Neural cell (in vitro differentiated cells): ENCODE data around the gene IP6K3.

Experiments used
- EP300 ChIP-seq: fragments of 450-650 bp; conservative IDR thresholded peaks from 2 replicates; pipeline ENCODE4 v1.6.1; 2014; ENCODE audit warnings: antibody characterized with exemption, mild to moderate bottlenecking, moderate library complexity; ENCODE audit not compliant: poor library complexity, severe bottlenecking
- EZH2 ChIP-seq: fragments of 200-600, 300-800 bp; shearing (Covaris generic), sonication (generic); IDR thresholded peaks from 2 replicates; pipeline ENCODE4 v1.6.1; 2014; ENCODE audit warnings: antibody characterized with exemption, low read length, borderline replicate concordance, mild to moderate bottlenecking; ENCODE audit not compliant: insufficient read depth, poor library complexity, severe bottlenecking
- MXI1 ChIP-seq: fragments of 450-650 bp; conservative IDR thresholded peaks from 2 replicates; pipeline ENCODE4 v1.6.1; 2014; ENCODE audit warnings: antibody characterized with exemption, mild to moderate bottlenecking; ENCODE audit not compliant: poor library complexity, severe bottlenecking
- POLR2AphosphoS5 ChIP-seq: IDR thresholded peaks from 2 replicates; pipeline ENCODE4 v1.6.1; 2012
- RAD21 ChIP-seq: fragments of 450-650 bp; conservative IDR thresholded peaks from 2 replicates; pipeline ENCODE4 v1.6.1; 2014; ENCODE audit warnings: antibody characterized with exemption, mild to moderate bottlenecking, moderate library complexity
- SMC3 ChIP-seq: fragments of 450-650 bp; conservative IDR thresholded peaks from 2 replicates; pipeline ENCODE4 v1.6.1; 2014; ENCODE audit warnings: antibody characterized with exemption, mild to moderate bottlenecking, moderate library complexity; ENCODE audit not compliant: poor library complexity
- TAF1 ChIP-seq: IDR thresholded peaks from 2 replicates; pipeline ENCODE4 v1.6.1; 2012; ENCODE audit warnings: low read depth
- TF ChIP-seq, protein P1 (sequence below): fragments of 450-650 bp; IDR thresholded peaks from 2 replicates; pipeline ENCODE4 v1.5.1; 2014; ENCODE audit warnings: antibody characterized with exemption, mild to moderate bottlenecking, moderate library complexity; ENCODE audit not compliant: poor library complexity, severe bottlenecking
- TF ChIP-seq, protein P2 (sequence below): IDR thresholded peaks from 2 replicates; pipeline ENCODE4 v1.6.1; 2012; ENCODE audit warnings: borderline replicate concordance

DNA sequence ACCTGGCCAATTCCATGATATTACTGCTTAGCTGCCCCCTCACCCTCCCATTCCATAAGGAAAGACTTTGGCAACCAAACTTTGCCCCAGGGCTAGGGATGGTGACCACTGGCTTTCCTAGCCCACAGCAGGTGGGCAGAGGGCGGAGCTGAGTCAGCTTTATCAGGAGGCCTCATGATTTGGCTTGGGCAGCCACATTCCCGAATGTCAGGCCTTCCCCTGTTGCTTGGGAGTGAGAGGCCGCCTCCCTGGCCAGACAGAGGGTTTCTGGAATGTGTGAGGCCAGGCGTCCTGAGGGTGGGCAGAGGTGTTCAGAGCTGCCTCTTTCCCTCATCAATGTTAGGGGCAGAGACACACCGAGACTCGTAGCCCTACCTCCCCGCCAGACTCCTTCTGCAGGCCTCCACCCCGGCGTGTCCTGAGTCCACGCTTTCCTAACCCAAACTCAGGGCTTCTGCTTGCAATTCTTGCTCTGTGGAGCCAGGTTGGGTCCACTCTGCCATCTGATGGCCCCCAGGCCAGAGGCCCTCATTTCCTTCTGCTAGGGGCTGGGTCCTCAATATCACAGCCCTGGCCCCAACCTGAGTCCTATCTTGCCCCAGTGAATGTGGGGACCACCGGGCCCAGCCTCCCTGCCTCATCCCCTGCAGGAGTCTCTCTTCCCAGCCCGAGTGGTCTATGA, 54.5 kb downstream of the IP6K3 start:
- TF ChIP-seq, protein P1, sequence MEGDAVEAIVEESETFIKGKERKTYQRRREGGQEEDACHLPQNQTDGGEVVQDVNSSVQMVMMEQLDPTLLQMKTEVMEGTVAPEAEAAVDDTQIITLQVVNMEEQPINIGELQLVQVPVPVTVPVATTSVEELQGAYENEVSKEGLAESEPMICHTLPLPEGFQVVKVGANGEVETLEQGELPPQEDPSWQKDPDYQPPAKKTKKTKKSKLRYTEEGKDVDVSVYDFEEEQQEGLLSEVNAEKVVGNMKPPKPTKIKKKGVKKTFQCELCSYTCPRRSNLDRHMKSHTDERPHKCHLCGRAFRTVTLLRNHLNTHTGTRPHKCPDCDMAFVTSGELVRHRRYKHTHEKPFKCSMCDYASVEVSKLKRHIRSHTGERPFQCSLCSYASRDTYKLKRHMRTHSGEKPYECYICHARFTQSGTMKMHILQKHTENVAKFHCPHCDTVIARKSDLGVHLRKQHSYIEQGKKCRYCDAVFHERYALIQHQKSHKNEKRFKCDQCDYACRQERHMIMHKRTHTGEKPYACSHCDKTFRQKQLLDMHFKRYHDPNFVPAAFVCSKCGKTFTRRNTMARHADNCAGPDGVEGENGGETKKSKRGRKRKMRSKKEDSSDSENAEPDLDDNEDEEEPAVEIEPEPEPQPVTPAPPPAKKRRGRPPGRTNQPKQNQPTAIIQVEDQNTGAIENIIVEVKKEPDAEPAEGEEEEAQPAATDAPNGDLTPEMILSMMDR, result no peak
- no peak for TF ChIP-seq RAD21
- TF ChIP-seq, protein P2, sequence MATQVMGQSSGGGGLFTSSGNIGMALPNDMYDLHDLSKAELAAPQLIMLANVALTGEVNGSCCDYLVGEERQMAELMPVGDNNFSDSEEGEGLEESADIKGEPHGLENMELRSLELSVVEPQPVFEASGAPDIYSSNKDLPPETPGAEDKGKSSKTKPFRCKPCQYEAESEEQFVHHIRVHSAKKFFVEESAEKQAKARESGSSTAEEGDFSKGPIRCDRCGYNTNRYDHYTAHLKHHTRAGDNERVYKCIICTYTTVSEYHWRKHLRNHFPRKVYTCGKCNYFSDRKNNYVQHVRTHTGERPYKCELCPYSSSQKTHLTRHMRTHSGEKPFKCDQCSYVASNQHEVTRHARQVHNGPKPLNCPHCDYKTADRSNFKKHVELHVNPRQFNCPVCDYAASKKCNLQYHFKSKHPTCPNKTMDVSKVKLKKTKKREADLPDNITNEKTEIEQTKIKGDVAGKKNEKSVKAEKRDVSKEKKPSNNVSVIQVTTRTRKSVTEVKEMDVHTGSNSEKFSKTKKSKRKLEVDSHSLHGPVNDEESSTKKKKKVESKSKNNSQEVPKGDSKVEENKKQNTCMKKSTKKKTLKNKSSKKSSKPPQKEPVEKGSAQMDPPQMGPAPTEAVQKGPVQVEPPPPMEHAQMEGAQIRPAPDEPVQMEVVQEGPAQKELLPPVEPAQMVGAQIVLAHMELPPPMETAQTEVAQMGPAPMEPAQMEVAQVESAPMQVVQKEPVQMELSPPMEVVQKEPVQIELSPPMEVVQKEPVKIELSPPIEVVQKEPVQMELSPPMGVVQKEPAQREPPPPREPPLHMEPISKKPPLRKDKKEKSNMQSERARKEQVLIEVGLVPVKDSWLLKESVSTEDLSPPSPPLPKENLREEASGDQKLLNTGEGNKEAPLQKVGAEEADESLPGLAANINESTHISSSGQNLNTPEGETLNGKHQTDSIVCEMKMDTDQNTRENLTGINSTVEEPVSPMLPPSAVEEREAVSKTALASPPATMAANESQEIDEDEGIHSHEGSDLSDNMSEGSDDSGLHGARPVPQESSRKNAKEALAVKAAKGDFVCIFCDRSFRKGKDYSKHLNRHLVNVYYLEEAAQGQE, result no peak
- TF ChIP-seq SMC3, result no peak
- TF ChIP-seq TAF1, result no peak
- TF ChIP-seq EP300, result no peak
- TF ChIP-seq POLR2AphosphoS5, result no peak
- no peak for TF ChIP-seq EZH2
- TF ChIP-seq MXI1, result no peak
